CD4-positive, alpha-beta T cell (primary cell): ENCODE data around the gene TXNDC5. TPM values are rescaled to one million over a fixed set of nuclear protein-coding genes. Genes with fewer than 3 reads are reported as not detected.

Source experiments
- ATAC-seq: fragments of 200-7000 bp; cut with Tn5 transposase; one replicate; pipeline ENCODE4 v1.10.0; 2022; ENCODE audit warnings: mild to moderate bottlenecking; ENCODE audit not compliant: poor library complexity
- CTCF ChIA-PET: fragments of 350-600 bp; sonication (Branson Sonifier 250); formaldehyde crosslinking; loops from one replicate; lab custom pipeline; 2021; ENCODE audit warnings: antibody characterized with exemption, inconsistent platforms; lab: Charles Lee
- POLR2A ChIA-PET: fragments of 350-600 bp; sonication (Branson Sonifier 250); formaldehyde crosslinking; loops from one replicate; lab custom pipeline; 2021; ENCODE audit warnings: antibody characterized with exemption, inconsistent platforms; lab: Charles Lee
- DNase-seq, 14 experiments: peaks; one replicate each; pipeline ENCODE4 v3.0.0-alpha.2; 2013 to 2020; ENCODE audit warnings: mixed read lengths in 2 of 14
- H3K27ac ChIP-seq, 2 donors: one replicate each; pipeline versions ENCODE4 v1.5.1 to v1.7.0; 2013; ENCODE audit warnings: low read length in 2 of 2, low read depth in 1 of 2, mild to moderate bottlenecking in 1 of 2
- H3K27me3 ChIP-seq, 2 experiments: 1 replicate in 1 of 2; 2 replicates in 1 of 2; pipeline versions ENCODE4 v1.6.1 to v1.7.0; 2013; ENCODE audit warnings: low read length in 2 of 2, control low read depth in 1 of 2, mild to moderate bottlenecking in 1 of 2, moderate library complexity in 1 of 2; ENCODE audit not compliant: insufficient read depth in 2 of 2, control insufficient read depth in 1 of 2
- H3K36me3 ChIP-seq: one replicate; pipeline ENCODE4 v1.6.1; 2013; ENCODE audit warnings: low read length, control low read depth; ENCODE audit not compliant: insufficient read depth
- H3K4me1 ChIP-seq: one replicate; pipeline ENCODE4 v1.6.1; 2013; ENCODE audit warnings: low read length, control low read depth; ENCODE audit not compliant: insufficient read depth
- H3K4me3 ChIP-seq: one replicate; pipeline ENCODE4 v1.5.1; 2013; ENCODE audit warnings: mild to moderate bottlenecking, low read length, moderate library complexity
- H3K9me3 ChIP-seq, 2 experiments: 1 replicate in 1 of 2; 2 replicates in 1 of 2; pipeline versions ENCODE4 v1.6.1 to v1.7.0; 2013; ENCODE audit warnings: low read length in 2 of 2, mild to moderate bottlenecking in 2 of 2, control low read depth in 1 of 2, moderate library complexity in 1 of 2; ENCODE audit not compliant: control insufficient read depth in 1 of 2, insufficient read depth in 1 of 2
- H3K27ac Mint-ChIP-seq: one replicate; pipeline ENCODE4 v1.8.0; 2020; ENCODE audit warnings: mixed read lengths
- H3K27me3 Mint-ChIP-seq: one replicate; pipeline ENCODE4 v1.8.0; 2021; ENCODE audit warnings: mixed read lengths
- H3K36me3 Mint-ChIP-seq: one replicate; pipeline ENCODE4 v1.8.0; 2021; ENCODE audit warnings: low read depth, mixed read lengths
- H3K4me1 Mint-ChIP-seq: one replicate; pipeline ENCODE4 v1.8.0; 2021; ENCODE audit warnings: low read depth, mixed read lengths
- H3K4me3 Mint-ChIP-seq: one replicate; pipeline ENCODE4 v1.8.0; 2020; ENCODE audit warnings: mild to moderate bottlenecking, mixed read lengths
- H3K9me3 Mint-ChIP-seq: one replicate; pipeline ENCODE4 v1.8.0; 2020; ENCODE audit warnings: mixed read lengths
- intact Hi-C, 2 experiments: fragments of 100-400 bp; cut with DNase I in 1 of 2; cut with micrococcal nuclease in 1 of 2; formaldehyde crosslinking; loops; one replicate each; pipeline versions ENCODE4 v1.15.1 to v1.9.0; 2023 to 2025; cut with DNase I, micrococcal nuclease
- total RNA-seq, 174 experiments: library from RNA in 2 of 174; stranded (reverse) in 2 of 174; gene quantifications; one replicate each; pipeline ENCODE4 v1.2.3 and lab custom pipeline; 2021 to 2026
- TF ChIP-seq, protein P1 (sequence below): fragments of 200-600 bp; IDR thresholded peaks from one replicate; pipeline ENCODE4 v1.8.0; 2022; ENCODE audit warnings: antibody characterized with exemption, mild to moderate bottlenecking

Gene TXNDC5
- total RNA-seq, 2 experiments from 2014 or later = 4.2 to 7.8 TPM

- peaks cover 45% of the 10 kb centered on the region for H3K36me3 Mint-ChIP-seq
- Histone ChIP-seq H3K27ac (no peak overlapping the region), H3K4me3 (no peak overlapping the region), H3K36me3 (peaks cover 29% of the 10 kb centered on the region), H3K9me3 (no peaks in the 10 kb centered on the region), H3K4me1 (peaks cover 9% of the 10 kb centered on the region), H3K27me3 (no peaks in the 10 kb centered on the region)
- DNase-seq = no peak
- ATAC-seq = no peak
- H3K4me3 Mint-ChIP-seq = no peak overlapping the region
- POLR2A ChIA-PET = no interaction called here
- no peak overlapping the region for H3K27ac Mint-ChIP-seq
- H3K9me3 Mint-ChIP-seq = no peaks in the 10 kb centered on the region
- H3K27me3 Mint-ChIP-seq = no peaks in the 10 kb centered on the region
- TF ChIP-seq, protein P1, sequence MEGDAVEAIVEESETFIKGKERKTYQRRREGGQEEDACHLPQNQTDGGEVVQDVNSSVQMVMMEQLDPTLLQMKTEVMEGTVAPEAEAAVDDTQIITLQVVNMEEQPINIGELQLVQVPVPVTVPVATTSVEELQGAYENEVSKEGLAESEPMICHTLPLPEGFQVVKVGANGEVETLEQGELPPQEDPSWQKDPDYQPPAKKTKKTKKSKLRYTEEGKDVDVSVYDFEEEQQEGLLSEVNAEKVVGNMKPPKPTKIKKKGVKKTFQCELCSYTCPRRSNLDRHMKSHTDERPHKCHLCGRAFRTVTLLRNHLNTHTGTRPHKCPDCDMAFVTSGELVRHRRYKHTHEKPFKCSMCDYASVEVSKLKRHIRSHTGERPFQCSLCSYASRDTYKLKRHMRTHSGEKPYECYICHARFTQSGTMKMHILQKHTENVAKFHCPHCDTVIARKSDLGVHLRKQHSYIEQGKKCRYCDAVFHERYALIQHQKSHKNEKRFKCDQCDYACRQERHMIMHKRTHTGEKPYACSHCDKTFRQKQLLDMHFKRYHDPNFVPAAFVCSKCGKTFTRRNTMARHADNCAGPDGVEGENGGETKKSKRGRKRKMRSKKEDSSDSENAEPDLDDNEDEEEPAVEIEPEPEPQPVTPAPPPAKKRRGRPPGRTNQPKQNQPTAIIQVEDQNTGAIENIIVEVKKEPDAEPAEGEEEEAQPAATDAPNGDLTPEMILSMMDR = no peak
- CTCF ChIA-PET = no interaction called here
- H3K4me1 Mint-ChIP-seq = no peaks in the 10 kb centered on the region
- intact Hi-C loops = loop anchor here in 1 of 2 experiments (5.0 kb wide), 1 partner anchor 157 kb away; the partner anchor contains the start of gene BLOC1S5
These were observed 5.2 kb downstream of the TXNDC5 start for GRCh38 chr6:7905416-7905815.

GRCh38 chr6:7904654-7905319 is 5.8 kb downstream of the TXNDC5 start:
- no peak overlapping the region for H3K27ac Mint-ChIP-seq
- ATAC-seq = no peak

GRCh38 chr6:7903673-7904072 is 6.9 kb downstream of the TXNDC5 start:
- ChIA-PET POLR2A (no interaction called here), CTCF (interaction anchor here (1.4 kb wide), 1 partner anchor 9 kb away, joined by 3 read pairs; no protein-coding TSS in a partner anchor)
- Mint-ChIP-seq H3K4me1 (no peaks in the 10 kb centered on the region), H3K36me3 (peaks cover 56% of the 10 kb centered on the region), H3K4me3 (no peak overlapping the region), H3K9me3 (no peaks in the 10 kb centered on the region), H3K27ac (no peak overlapping the region), H3K27me3 (no peaks in the 10 kb centered on the region)
- TF ChIP-seq, protein P1 = no peak
- Histone ChIP-seq H3K27me3 (no peaks in the 10 kb centered on the region), H3K36me3 (peaks cover 39% of the 10 kb centered on the region), H3K27ac (no peak overlapping the region), H3K4me1 (no peaks in the 10 kb centered on the region), H3K9me3 (no peaks in the 10 kb centered on the region), H3K4me3 (no peak overlapping the region)
- DNase-seq (no peak), ATAC-seq (no peak)
- intact Hi-C loops = no loop called here

More at GRCh38 chr6:7904654-7905319, 5.8 kb downstream of the TXNDC5 start:
- no peak overlapping the region for H3K4me3 ChIP-seq
- TF ChIP-seq, protein P1 = no peak
- H3K27me3 ChIP-seq = no peaks in the 10 kb centered on the region
- no peak for DNase-seq
- H3K27ac ChIP-seq = no peak overlapping the region
- CTCF ChIA-PET = no interaction called here
- POLR2A ChIA-PET = no interaction called here
- no peaks in the 10 kb centered on the region for H3K9me3 ChIP-seq
- Mint-ChIP-seq H3K4me1 (no peaks in the 10 kb centered on the region), H3K36me3 (peaks cover 51% of the 10 kb centered on the region), H3K9me3 (no peaks in the 10 kb centered on the region), H3K27me3 (no peaks in the 10 kb centered on the region), H3K4me3 (no peak overlapping the region)
- peaks cover 8% of the 10 kb centered on the region for H3K4me1 ChIP-seq
- H3K36me3 ChIP-seq = peaks cover 34% of the 10 kb centered on the region
- intact Hi-C loops = loop anchor here in 1 of 2 experiments (5.0 kb wide), 1 partner anchor 158 kb away; the partner anchor contains the start of gene BLOC1S5
